Measurements from ENCODE around the gene SLC34A3.
A peak's percentile ranks its signal among the peaks of the same experiment; 100 is the strongest.

SLC34A3 gene

DNA sequence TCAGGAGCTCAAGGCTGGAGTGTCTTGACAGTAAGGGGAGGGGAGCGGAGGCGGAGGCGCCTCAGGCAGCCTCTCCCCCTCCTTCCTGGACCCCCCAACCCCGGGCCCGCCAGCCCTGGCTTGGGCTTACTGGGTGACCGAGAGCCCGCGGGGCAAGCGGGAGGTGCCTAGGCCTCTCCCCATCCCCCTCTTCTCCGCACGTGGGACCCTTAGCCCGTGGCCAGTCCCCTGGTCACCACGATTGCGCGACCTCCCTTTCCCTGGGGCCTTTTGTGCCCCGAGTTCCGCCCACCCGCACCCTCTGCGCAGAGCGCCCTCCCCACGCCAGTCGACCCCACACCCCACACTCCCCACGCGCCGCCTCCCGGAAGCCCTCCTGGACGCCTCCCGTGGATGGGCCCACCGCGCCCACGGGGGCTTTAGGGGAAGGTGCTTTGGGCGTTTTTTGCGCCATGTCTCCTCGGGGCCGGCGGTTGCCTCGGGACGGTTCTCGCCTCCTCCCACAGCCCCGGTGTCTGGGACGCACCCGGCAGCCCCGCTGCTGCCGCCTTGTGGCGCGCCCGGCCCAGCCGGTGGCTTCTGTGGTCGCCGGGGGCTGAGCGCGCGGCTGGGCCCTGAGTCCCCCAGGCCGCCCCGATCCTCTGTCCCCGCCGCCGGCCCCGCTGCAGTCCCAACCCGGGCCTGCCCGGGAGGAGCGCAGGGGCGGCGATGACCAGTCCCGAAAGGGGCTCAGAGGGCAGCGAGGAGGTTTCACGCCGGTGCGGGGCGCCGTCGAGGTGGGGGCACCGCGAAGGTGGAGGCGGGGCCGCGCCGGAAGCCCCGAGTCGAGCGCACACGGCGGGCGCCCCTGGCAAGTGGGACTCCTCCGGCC, 50.0 kb downstream of the SLC34A3 start:
- no peak overlapping the region for H3K4me3 ChIP-seq (ENCODE audit: low read depth, low read length)
- TF ChIP-seq, protein P1, sequence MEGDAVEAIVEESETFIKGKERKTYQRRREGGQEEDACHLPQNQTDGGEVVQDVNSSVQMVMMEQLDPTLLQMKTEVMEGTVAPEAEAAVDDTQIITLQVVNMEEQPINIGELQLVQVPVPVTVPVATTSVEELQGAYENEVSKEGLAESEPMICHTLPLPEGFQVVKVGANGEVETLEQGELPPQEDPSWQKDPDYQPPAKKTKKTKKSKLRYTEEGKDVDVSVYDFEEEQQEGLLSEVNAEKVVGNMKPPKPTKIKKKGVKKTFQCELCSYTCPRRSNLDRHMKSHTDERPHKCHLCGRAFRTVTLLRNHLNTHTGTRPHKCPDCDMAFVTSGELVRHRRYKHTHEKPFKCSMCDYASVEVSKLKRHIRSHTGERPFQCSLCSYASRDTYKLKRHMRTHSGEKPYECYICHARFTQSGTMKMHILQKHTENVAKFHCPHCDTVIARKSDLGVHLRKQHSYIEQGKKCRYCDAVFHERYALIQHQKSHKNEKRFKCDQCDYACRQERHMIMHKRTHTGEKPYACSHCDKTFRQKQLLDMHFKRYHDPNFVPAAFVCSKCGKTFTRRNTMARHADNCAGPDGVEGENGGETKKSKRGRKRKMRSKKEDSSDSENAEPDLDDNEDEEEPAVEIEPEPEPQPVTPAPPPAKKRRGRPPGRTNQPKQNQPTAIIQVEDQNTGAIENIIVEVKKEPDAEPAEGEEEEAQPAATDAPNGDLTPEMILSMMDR (IDR thresholded peaks at IDR 0.05; ENCODE audit: low read depth, low read length): peak; percentile 50
- DNase-seq (ENCODE audit: low read depth, low spot score): no peak
- in situ Hi-C loops (cut with HindIII; ENCODE audit: low sequenced_read_pairs): no loop called here

DNA sequence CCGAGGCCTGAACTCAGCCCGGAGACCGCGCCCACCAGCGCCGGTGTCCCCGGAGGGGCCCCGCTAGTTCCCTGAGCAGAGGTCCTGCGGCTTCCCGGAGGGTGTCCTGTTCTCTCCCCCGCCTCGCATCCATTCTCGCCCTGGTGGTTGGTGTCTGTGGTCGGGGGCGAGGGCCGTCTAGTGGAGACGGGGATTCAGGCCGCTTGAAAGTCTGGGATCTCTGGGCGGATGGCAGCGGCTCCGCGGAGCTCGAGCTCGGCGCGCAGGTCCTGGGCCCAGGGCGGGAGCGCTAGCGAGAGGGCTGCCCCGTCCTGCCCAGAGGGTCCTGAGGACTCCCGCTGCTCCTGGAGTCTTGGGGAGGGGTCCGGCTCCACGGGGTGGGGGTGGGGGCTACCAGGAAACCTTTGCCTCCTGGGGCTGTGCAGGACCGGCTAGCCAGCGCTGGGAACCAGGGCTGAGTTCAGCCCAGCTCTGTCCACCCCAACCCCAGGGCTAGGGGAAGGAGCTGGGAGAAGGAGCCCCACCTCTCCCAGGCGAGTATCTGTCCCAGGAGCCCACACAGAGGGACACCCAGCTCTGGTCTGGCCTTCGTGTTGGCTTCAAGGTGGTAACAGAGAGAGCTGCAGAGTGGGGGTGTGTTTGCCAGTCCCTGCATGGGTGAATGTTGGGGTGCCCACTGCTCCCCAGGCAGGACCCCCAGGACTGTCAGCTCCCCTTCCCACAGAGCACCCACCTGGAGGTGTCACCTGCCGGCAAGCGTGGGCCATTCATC, 50.8 kb downstream of the SLC34A3 start:
- H3K4me3 ChIP-seq (ENCODE audit: low read depth, low read length): no peak overlapping the region
- in situ Hi-C loops (cut with HindIII; ENCODE audit: low sequenced_read_pairs): no loop called here
- no peak for DNase-seq (ENCODE audit: low read depth, low spot score)
- TF ChIP-seq, protein P1 (IDR thresholded peaks at IDR 0.05; ENCODE audit: low read depth, low read length): no peak
